Mucosa of descending colon (tissue), 3 donors: ENCODE measurements around the gene RFX1. TPM values are rescaled to one million over a fixed set of nuclear protein-coding genes. Genes with fewer than 3 reads are reported as not detected.
A peak's percentile ranks its signal among the peaks of the same experiment; 100 is the strongest.

Experiments
- ATAC-seq: fragments of 200-7000 bp; cut with Tn5 transposase; one replicate; pipeline ENCODE4 v1.9.1; 2020; ENCODE audit warnings: mild to moderate bottlenecking, moderate library complexity
- DNase-seq, 3 donors: peaks; one replicate each; pipeline ENCODE4 v3.0.0-alpha.2; 2020
- H3K36me3 ChIP-seq: fragments of 200-600 bp; one replicate; pipeline ENCODE4 v1.8.0; 2021; ENCODE audit warnings: low read depth, mild to moderate bottlenecking
- H3K4me1 ChIP-seq: fragments of 200-600 bp; one replicate; pipeline ENCODE4 v1.8.0; 2021; ENCODE audit warnings: low read depth, mild to moderate bottlenecking
- H3K4me3 ChIP-seq: fragments of 200-600 bp; one replicate; pipeline ENCODE4 v1.8.0; 2021; ENCODE audit warnings: mild to moderate bottlenecking
- H3K9me3 ChIP-seq: fragments of 200-600 bp; one replicate; pipeline ENCODE4 v1.8.0; 2021; ENCODE audit warnings: mild to moderate bottlenecking
- CTCF ChIP-seq: fragments of 200-600 bp; IDR thresholded peaks from one replicate; pipeline ENCODE4 v1.8.0; 2022; ENCODE audit warnings: antibody characterized with exemption, mild to moderate bottlenecking
- intact Hi-C, 2 donors: fragments of 100-400 bp; cut with DNase I in 1 of 2; cut with micrococcal nuclease in 1 of 2; formaldehyde crosslinking; loops; one replicate each; pipeline versions ENCODE4 v1.11.0 to v1.11.1; 2022; cut with DNase I, micrococcal nuclease
- total RNA-seq, 3 donors: library from RNA; stranded (reverse); fragmentation: NEBNext Ultra II Directional in 2 of 3; extraction: Animal tissue kit (Norgen Biotek cat#: 25700) in 2 of 3; gene quantifications; one replicate each; pipeline versions ENCODE4 v1.2.1 to v1.2.4, GENCODE V29; 2021 to 2023
- donor health status: DM: no; HTN: no; CAD: no; lungs with moderate emphysema.
- donor health status: DM: no; HTN: no; CAD: no.
- donor health status: DM: no; HTN: yes; CAD: no.

The RFX1 gene
- total RNA-seq, 3 donors from 2014 or later: 15.8 to 17.9 (median 17.1) TPM

DNA sequence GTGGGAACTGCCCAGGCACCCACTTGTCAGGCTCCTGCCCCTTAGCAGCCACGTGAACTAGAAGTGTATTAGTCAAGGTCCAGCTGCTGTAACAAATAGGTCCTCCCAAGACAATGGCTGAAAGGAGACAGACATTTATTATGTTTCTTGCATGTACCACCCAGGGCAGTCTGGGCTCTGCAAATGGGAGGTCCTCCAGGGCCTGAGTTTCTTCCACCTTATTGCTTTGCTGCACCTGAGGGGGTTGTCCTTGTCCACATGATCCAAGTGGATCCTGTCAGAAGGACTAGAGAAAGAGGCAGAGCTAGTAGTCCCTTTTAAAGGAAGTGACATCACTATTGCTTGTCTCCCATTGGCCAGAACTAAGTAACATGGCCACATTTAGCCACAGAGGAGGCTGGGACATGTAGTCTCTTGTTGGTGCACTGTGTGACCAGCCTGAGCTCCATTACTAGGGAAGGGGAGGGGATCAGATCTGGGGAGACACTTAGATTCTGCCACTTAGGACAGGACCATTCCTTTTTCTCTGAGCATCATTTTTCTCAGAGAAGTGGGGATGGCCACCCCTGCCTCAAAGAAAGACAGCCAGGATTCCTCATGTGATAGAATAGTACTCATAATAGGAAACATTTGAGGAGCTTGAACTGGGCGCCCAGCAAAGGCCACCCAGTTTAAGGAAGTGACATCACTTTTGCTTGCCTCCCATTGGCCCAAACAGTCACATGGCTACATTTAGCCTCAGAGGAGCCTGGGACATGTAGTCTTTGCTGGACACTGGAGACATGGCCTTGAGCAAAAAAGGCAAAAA is 85.0 kb downstream of the RFX1 start:
- Histone ChIP-seq H3K4me1 (no peaks in the 10 kb centered on the region), H3K36me3 (peaks cover 7% of the 10 kb centered on the region), H3K4me3 (no peak overlapping the region), H3K9me3 (no peaks in the 10 kb centered on the region)
- ATAC-seq: peak; percentile 71
- intact Hi-C loops: no loop called here
- no peak for TF ChIP-seq CTCF
- DNase-seq: no peak

GRCh38 chr19:13920524-13920923 is 85.6 kb downstream of the RFX1 start:
- DNase-seq (no peak), ATAC-seq (no peak)
- TF ChIP-seq CTCF: no peak
- Histone ChIP-seq H3K4me3 (no peak overlapping the region), H3K36me3 (peaks cover 8% of the 10 kb centered on the region), H3K9me3 (no peaks in the 10 kb centered on the region), H3K4me1 (no peaks in the 10 kb centered on the region)
- intact Hi-C loops: no loop called here

DNA sequence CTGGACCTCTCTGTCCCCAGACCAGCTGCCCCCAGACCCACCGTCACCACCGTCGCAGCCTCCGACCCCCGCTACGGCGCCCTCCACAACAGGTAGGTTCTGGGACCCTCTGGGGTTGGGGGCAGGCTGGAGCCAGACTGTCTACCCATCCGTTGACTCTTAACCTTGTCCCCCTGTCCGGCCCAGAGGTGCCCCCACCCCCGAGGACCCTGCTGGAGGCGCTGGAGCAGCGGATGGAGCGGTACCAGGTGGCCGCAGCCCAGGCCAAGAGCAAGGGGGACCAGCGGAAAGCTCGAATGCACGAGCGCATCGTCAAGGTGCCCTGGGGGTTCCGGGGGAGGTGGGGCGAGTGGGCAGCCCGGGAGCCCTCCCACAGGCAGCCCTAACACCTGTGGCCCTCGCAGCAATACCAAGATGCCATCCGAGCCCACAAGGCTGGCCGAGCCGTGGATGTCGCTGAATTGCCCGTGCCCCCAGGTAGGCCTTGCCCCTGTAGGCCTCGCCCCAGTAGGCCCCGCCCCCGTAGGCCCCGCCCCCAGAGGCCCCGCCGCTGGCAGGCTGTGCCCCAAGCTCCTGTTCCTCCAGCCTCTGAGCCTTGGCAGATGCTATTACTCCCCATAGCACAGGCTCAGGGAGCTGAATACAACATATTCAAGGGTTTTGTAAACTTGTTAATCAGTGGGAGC is 87.3 kb downstream of the RFX1 start:
- H3K9me3 ChIP-seq: no peaks in the 10 kb centered on the region
- intact Hi-C loops: no loop called here
- DNase-seq: no peak
- peak; percentile 23 for ATAC-seq
- H3K4me3 ChIP-seq: no peak overlapping the region
- no peaks in the 10 kb centered on the region for H3K4me1 ChIP-seq
- H3K36me3 ChIP-seq: peaks cover 15% of the 10 kb centered on the region
- TF ChIP-seq CTCF: no peak

- H3K4me1 ChIP-seq: no peaks in the 10 kb centered on the region
- ATAC-seq (no peak), DNase-seq (no peak)
- TF ChIP-seq CTCF: no peak
- no peaks in the 10 kb centered on the region for H3K9me3 ChIP-seq
- intact Hi-C loops: no loop called here
- no peak overlapping the region for H3K4me3 ChIP-seq
- peaks cover 21% of the 10 kb centered on the region for H3K36me3 ChIP-seq
These were observed 88.2 kb downstream of the RFX1 start for GRCh38 chr19:13917888-13918406.

GRCh38 chr19:13914777-13915176 is 91.3 kb downstream of the RFX1 start:
- DNase-seq (no peak), ATAC-seq (no peak)
- H3K4me3 ChIP-seq: no peak overlapping the region
- H3K4me1 ChIP-seq: no peaks in the 10 kb centered on the region
- intact Hi-C loops: no loop called here
- no peaks in the 10 kb centered on the region for H3K9me3 ChIP-seq
- TF ChIP-seq CTCF: no peak
- H3K36me3 ChIP-seq: peaks cover 18% of the 10 kb centered on the region
